ENCODE results near the gene ARHGEF7.

The ARHGEF7 gene

GRCh38 chr13:111110054-111110453 lies 5.1 kb upstream of the ARHGEF7 start:
- Histone ChIP-seq H3K27me3 (ENCODE audit: low read depth, low read length) (peaks cover 56% of the 10 kb centered on the region), H2AFZ (ENCODE audit: low read depth, low read length) (no peak overlapping the region), H3K4me1 (ENCODE audit: low read length) (no peaks in the 10 kb centered on the region), H3K9me3 (ENCODE audit: insufficient read depth, low read length) (peaks cover 4% of the 10 kb centered on the region; the same call in 1 of the 2 replicates), H3K4me3 (ENCODE audit: low read length) (no peak overlapping the region), H3K27ac (ENCODE audit: low read length) (no peak overlapping the region), H3K79me2 (ENCODE audit: low read length) (no peaks in the 10 kb centered on the region), H3K9ac (ENCODE audit: low read length) (no peak overlapping the region), H3K36me3 (replicated peaks; ENCODE audit: low read depth, low read length) (no peaks in the 10 kb centered on the region), H4K20me1 (ENCODE audit: insufficient read depth, low read length) (no peaks in the 10 kb centered on the region), H3K4me2 (ENCODE audit: low read length) (no peak overlapping the region)
- TF ChIP-seq EZH2phosphoT487 (IDR thresholded peaks at IDR 0.05; ENCODE audit: low read depth) (no peak), CTCF (IDR thresholded peaks at IDR 0.05; ENCODE audit: low read depth, low read length) (no peak)

- 0 out of 2 replicates have a peak, but pooled peaks cover 4% of the 10 kb centered on the region for H3K9me3 ChIP-seq (ENCODE audit: insufficient read depth, low read length)
- H3K4me3 ChIP-seq (ENCODE audit: low read length), result no peak overlapping the region
- no peak overlapping the region for H3K4me2 ChIP-seq (ENCODE audit: low read length)
- no peak overlapping the region for H3K9ac ChIP-seq (ENCODE audit: low read length)
- peaks cover 46% of the 10 kb centered on the region for H3K27me3 ChIP-seq (ENCODE audit: low read depth, low read length)
- no peaks in the 10 kb centered on the region for H3K79me2 ChIP-seq (ENCODE audit: low read length)
- H3K4me1 ChIP-seq (ENCODE audit: low read length), result no peaks in the 10 kb centered on the region
- no peak overlapping the region for H3K27ac ChIP-seq (ENCODE audit: low read length)
- no peak for TF ChIP-seq CTCF (IDR thresholded peaks at IDR 0.05; ENCODE audit: low read depth, low read length)
- no peak for TF ChIP-seq EZH2phosphoT487 (IDR thresholded peaks at IDR 0.05; ENCODE audit: low read depth)
- H3K36me3 ChIP-seq (replicated peaks; ENCODE audit: low read depth, low read length), result no peaks in the 10 kb centered on the region
- H2AFZ ChIP-seq (ENCODE audit: low read depth, low read length), result no peak overlapping the region
- no peaks in the 10 kb centered on the region for H4K20me1 ChIP-seq (ENCODE audit: insufficient read depth, low read length)
These were observed 3.7 kb upstream of the ARHGEF7 start for GRCh38 chr13:111111376-111111937.

- H3K27ac ChIP-seq (ENCODE audit: low read length), result no peak overlapping the region
- no peak overlapping the region for H3K4me3 ChIP-seq (ENCODE audit: low read length)
- TF ChIP-seq EZH2phosphoT487 (IDR thresholded peaks at IDR 0.05; ENCODE audit: low read depth), result no peak
- no peak for TF ChIP-seq CTCF (IDR thresholded peaks at IDR 0.05; ENCODE audit: low read depth, low read length)
- H3K9ac ChIP-seq (ENCODE audit: low read length), result no peak overlapping the region
- H3K27me3 ChIP-seq (ENCODE audit: low read depth, low read length), result peaks cover 44% of the 10 kb centered on the region
- 0 out of 2 replicates have a peak, but pooled peaks cover 4% of the 10 kb centered on the region for H3K9me3 ChIP-seq (ENCODE audit: insufficient read depth, low read length)
- H3K4me2 ChIP-seq (ENCODE audit: low read length), result no peak overlapping the region
- H2AFZ ChIP-seq (ENCODE audit: low read depth, low read length), result no peak overlapping the region
- no peaks in the 10 kb centered on the region for H4K20me1 ChIP-seq (ENCODE audit: insufficient read depth, low read length)
- H3K4me1 ChIP-seq (ENCODE audit: low read length), result no peaks in the 10 kb centered on the region
- no peaks in the 10 kb centered on the region for H3K36me3 ChIP-seq (replicated peaks; ENCODE audit: low read depth, low read length)
- H3K79me2 ChIP-seq (ENCODE audit: low read length), result no peaks in the 10 kb centered on the region
These were observed 2.9 kb upstream of the ARHGEF7 start for GRCh38 chr13:111112196-111112595.

GRCh38 chr13:111114362-111115060 lies 599 bp upstream of the ARHGEF7 start:
- H2AFZ ChIP-seq (ENCODE audit: low read depth, low read length), result no peak overlapping the region
- no peak overlapping the region for H3K27ac ChIP-seq (ENCODE audit: low read length)
- no peaks in the 10 kb centered on the region for H3K4me1 ChIP-seq (ENCODE audit: low read length)
- 0 out of 2 replicates have a peak, but pooled peaks cover 4% of the 10 kb centered on the region for H3K9me3 ChIP-seq (ENCODE audit: insufficient read depth, low read length)
- H3K4me2 ChIP-seq (ENCODE audit: low read length), result no peak overlapping the region
- H3K79me2 ChIP-seq (ENCODE audit: low read length), result no peaks in the 10 kb centered on the region
- no peaks in the 10 kb centered on the region for H3K36me3 ChIP-seq (replicated peaks; ENCODE audit: low read depth, low read length)
- TF ChIP-seq CTCF (IDR thresholded peaks at IDR 0.05; ENCODE audit: low read depth, low read length), result no peak
- TF ChIP-seq EZH2phosphoT487 (IDR thresholded peaks at IDR 0.05; ENCODE audit: low read depth), result no peak
- no peaks in the 10 kb centered on the region for H4K20me1 ChIP-seq (ENCODE audit: insufficient read depth, low read length)
- H3K9ac ChIP-seq (ENCODE audit: low read length), result no peak overlapping the region
- no peak overlapping the region for H3K4me3 ChIP-seq (ENCODE audit: low read length)
- peaks cover 47% of the 10 kb centered on the region for H3K27me3 ChIP-seq (ENCODE audit: low read depth, low read length)

Measured in OCI-LY3 (cell line).